ENCODE data around the gene KIAA1549. TPM values are rescaled to one million over a fixed set of nuclear protein-coding genes. Genes with fewer than 3 reads are reported as not detected.
A peak's percentile ranks its signal among the peaks of the same experiment; 100 is the strongest.

KIAA1549 gene
- total RNA-seq, 1 donor from 2014 or later = 5.7 TPM

- intact Hi-C loops (cut with DNase I) = no loop called here
Observed at GRCh38 chr7:138873220-138873892, 107.8 kb downstream of the KIAA1549 start.

GRCh38 chr7:138872576-138872975 lies 108.6 kb downstream of the KIAA1549 start:
- ATAC-seq (no peak), DNase-seq (no peak)
- Histone ChIP-seq H3K9me3 (no peaks in the 10 kb centered on the region), H3K36me3 (peaks cover 4% of the 10 kb centered on the region), H3K4me3 (no peak overlapping the region), H3K27ac (no peak overlapping the region), H3K4me1 (no peaks in the 10 kb centered on the region), H3K27me3 (no peaks in the 10 kb centered on the region)
- intact Hi-C loops (cut with DNase I) = no loop called here
- no peak for TF ChIP-seq CTCF (IDR thresholded peaks at IDR 0.05)

More at GRCh38 chr7:138873220-138873892, 107.8 kb downstream of the KIAA1549 start:
- no peak for TF ChIP-seq CTCF (IDR thresholded peaks at IDR 0.05)
- Histone ChIP-seq H3K27ac (no peak overlapping the region), H3K9me3 (no peaks in the 10 kb centered on the region), H3K4me1 (no peaks in the 10 kb centered on the region), H3K36me3 (peaks cover 4% of the 10 kb centered on the region), H3K27me3 (no peaks in the 10 kb centered on the region), H3K4me3 (no peak overlapping the region)
- DNase-seq (no peak), ATAC-seq (no peak)

- H3K4me3 ChIP-seq = no peak overlapping the region
- no peak for ATAC-seq
- no peaks in the 10 kb centered on the region for H3K27me3 ChIP-seq
- TF ChIP-seq CTCF (IDR thresholded peaks at IDR 0.05) = no peak
- no peaks in the 10 kb centered on the region for H3K9me3 ChIP-seq
- intact Hi-C loops (cut with DNase I) = no loop called here
- H3K27ac ChIP-seq = no peak overlapping the region
- peaks cover 4% of the 10 kb centered on the region for H3K36me3 ChIP-seq
- DNase-seq = no peak
- no peaks in the 10 kb centered on the region for H3K4me1 ChIP-seq
Observed at GRCh38 chr7:138871814-138872090, 109.4 kb downstream of the KIAA1549 start.

GRCh38 chr7:138871065-138871813 lies 110.0 kb downstream of the KIAA1549 start:
- no peaks in the 10 kb centered on the region for H3K9me3 ChIP-seq
- DNase-seq (no peak), ATAC-seq (no peak)
- TF ChIP-seq CTCF (IDR thresholded peaks at IDR 0.05) = no peak
- H3K27me3 ChIP-seq = no peaks in the 10 kb centered on the region
- H3K36me3 ChIP-seq = peaks cover 4% of the 10 kb centered on the region
- intact Hi-C loops (cut with DNase I) = no loop called here
- H3K27ac ChIP-seq = no peak overlapping the region
- no peaks in the 10 kb centered on the region for H3K4me1 ChIP-seq
- no peak overlapping the region for H3K4me3 ChIP-seq

GRCh38 chr7:138869353-138869752 lies 111.8 kb downstream of the KIAA1549 start:
- no peak overlapping the region for H3K27ac ChIP-seq
- DNase-seq (no peak), ATAC-seq (peak; percentile 29)
- no peak for TF ChIP-seq CTCF (IDR thresholded peaks at IDR 0.05)
- H3K27me3 ChIP-seq = no peaks in the 10 kb centered on the region
- no peaks in the 10 kb centered on the region for H3K4me1 ChIP-seq
- H3K36me3 ChIP-seq = peaks cover 4% of the 10 kb centered on the region
- H3K4me3 ChIP-seq = no peak overlapping the region
- intact Hi-C loops (cut with DNase I) = no loop called here
- H3K9me3 ChIP-seq = no peaks in the 10 kb centered on the region

All from upper lobe of right lung (tissue), 1 donor.